Lower lobe of right lung (tissue), 2 donors: ENCODE measurements around the gene GTF2B. TPM values are rescaled to one million over a fixed set of nuclear protein-coding genes. Genes with fewer than 3 reads are reported as not detected.
"Not testable (repeated sequence)": the region's sequence is repeated elsewhere in the genome, so short reads cannot be mapped to it uniquely, and the experiment has no call there.

Experiments used
- ATAC-seq, 2 donors: fragments of 200-7000 bp; cut with Tn5 transposase; one replicate each; pipeline ENCODE4 v1.9.1; 2020 to 2022; ENCODE audit warnings: mild to moderate bottlenecking in 2 of 2, moderate library complexity in 2 of 2
- DNase-seq: peaks from one replicate; pipeline ENCODE4 v3.0.0-alpha.2; 2020
- H3K27ac ChIP-seq: fragments of 200-600 bp; one replicate; pipeline ENCODE4 v1.8.0; 2022
- H3K27me3 ChIP-seq: fragments of 200-600 bp; one replicate; pipeline ENCODE4 v1.8.0; 2022; ENCODE audit warnings: low read depth
- H3K36me3 ChIP-seq: fragments of 200-600 bp; one replicate; pipeline ENCODE4 v1.8.0; 2022; ENCODE audit warnings: mild to moderate bottlenecking
- H3K4me1 ChIP-seq: fragments of 200-600 bp; one replicate; pipeline ENCODE4 v1.8.0; 2022
- H3K4me3 ChIP-seq: fragments of 200-600 bp; one replicate; pipeline ENCODE4 v1.8.0; 2022; ENCODE audit warnings: mild to moderate bottlenecking
- H3K9me3 ChIP-seq: fragments of 200-600 bp; one replicate; pipeline ENCODE4 v1.8.0; 2022
- CTCF ChIP-seq: fragments of 200-600 bp; IDR thresholded peaks from one replicate; pipeline ENCODE4 v1.8.0; 2022; ENCODE audit warnings: antibody characterized with exemption, mild to moderate bottlenecking
- intact Hi-C: fragments of 100-400 bp; cut with DNase I; formaldehyde crosslinking; loops from one replicate; pipeline ENCODE4 v1.11.0; 2022
- total RNA-seq: library from RNA; stranded (reverse); fragmentation: NEBNext Ultra II Directional; extraction: Animal tissue kit (Norgen Biotek cat#: 25700); gene quantifications from one replicate; pipeline ENCODE4 v1.2.1, GENCODE V29; 2021
- donor health status: DM: no; HTN: yes; CAD: no; lungs with severe emphysema.

The GTF2B gene
- total RNA-seq, 1 donor from 2014 or later = 26.0 TPM

DNA sequence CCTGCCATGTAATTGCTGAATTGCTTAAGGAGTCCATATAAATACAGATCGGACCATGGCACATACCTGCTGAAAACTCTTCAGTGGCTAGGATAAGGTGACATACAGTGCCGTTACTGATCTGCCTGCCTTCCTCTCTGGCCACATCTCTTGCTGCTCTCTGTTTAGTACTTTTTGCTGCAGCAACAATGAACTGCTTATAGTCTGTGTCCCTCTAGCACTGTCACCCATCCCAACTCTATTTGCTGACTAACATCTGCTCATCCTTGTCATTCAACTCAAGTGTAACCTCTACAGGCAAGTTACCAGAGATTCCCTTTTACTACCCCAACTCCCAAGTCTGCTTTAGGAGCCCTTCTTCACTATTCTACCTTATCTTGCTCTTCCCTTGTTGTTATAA is 65.6 kb downstream of the GTF2B start:
- Histone ChIP-seq H3K36me3 (peaks cover 72% of the 10 kb centered on the region), H3K4me1 (no peaks in the 10 kb centered on the region), H3K27ac (no peak overlapping the region), H3K27me3 (no peaks in the 10 kb centered on the region), H3K9me3 (no peaks in the 10 kb centered on the region), H3K4me3 (no peak overlapping the region)
- DNase-seq (no peak), ATAC-seq (no peak)
- intact Hi-C loops = no loop called here
- TF ChIP-seq CTCF = no peak

GRCh38 chr1:88819642-88820041 is 71.7 kb downstream of the GTF2B start:
- peaks cover 62% of the 10 kb centered on the region for H3K36me3 ChIP-seq
- ATAC-seq, H3K27ac ChIP-seq, H3K9me3 ChIP-seq, intact Hi-C loops, H3K4me1 ChIP-seq, H3K27me3 ChIP-seq, DNase-seq, H3K4me3 ChIP-seq: not testable (repeated sequence)

DNA sequence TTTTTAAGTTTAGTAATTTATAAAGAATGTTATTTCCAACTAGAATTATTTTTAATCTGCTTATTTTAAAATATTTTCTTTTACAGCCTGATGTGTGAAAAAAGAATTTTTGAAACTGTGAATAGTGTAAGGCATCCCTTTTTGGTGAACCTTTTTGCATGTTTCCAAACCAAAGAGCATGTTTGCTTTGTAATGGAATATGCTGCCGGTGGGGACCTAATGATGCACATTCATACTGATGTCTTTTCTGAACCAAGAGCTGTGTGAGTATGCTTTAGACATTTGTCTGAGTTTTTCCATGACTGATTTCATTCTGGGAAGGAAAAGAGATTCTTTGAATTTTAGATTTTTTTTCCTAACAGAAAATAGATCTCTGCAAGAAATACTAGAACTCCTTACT is 77.9 kb downstream of the GTF2B start:
- ATAC-seq (no peak), DNase-seq (no peak)
- intact Hi-C loops = no loop called here
- Histone ChIP-seq H3K27me3 (no peaks in the 10 kb centered on the region), H3K9me3 (no peaks in the 10 kb centered on the region), H3K36me3 (peaks cover 82% of the 10 kb centered on the region), H3K27ac (no peak overlapping the region), H3K4me1 (no peaks in the 10 kb centered on the region), H3K4me3 (no peak overlapping the region)
- no peak for TF ChIP-seq CTCF

- intact Hi-C loops = no loop called here
- no peak for ATAC-seq
- H3K36me3 ChIP-seq = peaks cover 85% of the 10 kb centered on the region
- H3K27me3 ChIP-seq = no peaks in the 10 kb centered on the region
- no peak overlapping the region for H3K4me3 ChIP-seq
- H3K4me1 ChIP-seq = no peaks in the 10 kb centered on the region
- TF ChIP-seq CTCF = no peak
- H3K27ac ChIP-seq = no peak overlapping the region
- DNase-seq = no peak
- H3K9me3 ChIP-seq = no peaks in the 10 kb centered on the region
Observed at GRCh38 chr1:88812366-88812765, 79.0 kb downstream of the GTF2B start.

- Histone ChIP-seq H3K36me3 (peaks cover 55% of the 10 kb centered on the region), H3K27me3 (no peaks in the 10 kb centered on the region), H3K4me3 (no peak overlapping the region), H3K9me3 (no peaks in the 10 kb centered on the region), H3K27ac (no peak overlapping the region), H3K4me1 (no peaks in the 10 kb centered on the region)
- TF ChIP-seq CTCF = no peak
- ATAC-seq (no peak), DNase-seq (no peak)
- intact Hi-C loops = no loop called here
Observed at GRCh38 chr1:88803444-88803843, 87.9 kb downstream of the GTF2B start.

DNA sequence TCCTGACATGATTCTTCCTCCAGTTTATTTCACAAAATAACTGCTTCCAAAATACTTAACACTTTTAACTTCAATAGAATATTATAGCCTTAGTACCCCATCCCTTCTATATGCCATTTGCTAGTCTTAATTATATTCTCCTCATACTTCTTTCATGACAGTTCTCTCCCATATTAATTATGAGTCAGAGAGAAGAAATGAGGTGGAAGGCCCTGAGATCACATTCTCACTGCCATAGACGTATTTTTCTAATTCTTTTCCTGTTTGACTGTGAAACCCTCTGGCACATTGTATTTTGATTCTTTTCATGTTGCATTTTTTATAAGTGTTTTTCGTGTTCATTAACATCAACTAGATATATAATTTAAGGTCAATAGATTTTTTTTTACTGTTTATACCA is 88.4 kb downstream of the GTF2B start:
- Histone ChIP-seq H3K36me3 (peaks cover 50% of the 10 kb centered on the region), H3K4me1 (no peaks in the 10 kb centered on the region), H3K9me3 (no peaks in the 10 kb centered on the region), H3K27me3 (no peaks in the 10 kb centered on the region), H3K4me3 (no peak overlapping the region), H3K27ac (no peak overlapping the region)
- DNase-seq (no peak), ATAC-seq (no peak)
- intact Hi-C loops = no loop called here
- TF ChIP-seq CTCF = no peak

Other genes with a start within 250 kb of the GTF2B start
- gene PKN2, start 207.3 kb downstream of the GTF2B start, total RNA-seq = 51.4 TPM
- gene KYAT3, start 101.1 kb upstream of the GTF2B start, total RNA-seq = 20.6 TPM
- 19.6 TPM for gene RBMXL1, start 101.1 kb upstream of the GTF2B start, total RNA-seq
- gene GBP3, start 131.3 kb upstream of the GTF2B start, total RNA-seq = 60.2 TPM
- 54.2 TPM for gene GBP1, start 173.6 kb upstream of the GTF2B start, total RNA-seq
- gene GBP2, start 234.5 kb upstream of the GTF2B start, total RNA-seq = 48.8 TPM